Stomach smooth muscle (tissue), 2 donors: ENCODE results near the gene EPHA5.

Source experiments
- H3K27ac ChIP-seq: one replicate; pipeline ENCODE4 v1.7.0; 2013; ENCODE audit warnings: mild to moderate bottlenecking, low read length, inconsistent platforms
- H3K27me3 ChIP-seq, 2 donors: one replicate each; pipeline ENCODE4 v1.7.0; 2013; ENCODE audit warnings: low read length in 2 of 2; ENCODE audit not compliant: insufficient read depth in 2 of 2, control insufficient read depth in 1 of 2
- H3K36me3 ChIP-seq, 2 donors: one replicate each; pipeline ENCODE4 v1.7.0; 2013; ENCODE audit warnings: low read length in 2 of 2; ENCODE audit not compliant: control insufficient read depth in 2 of 2, insufficient read depth in 2 of 2
- H3K4me1 ChIP-seq: one replicate; pipeline ENCODE4 v1.7.0; 2013; ENCODE audit warnings: low read length; ENCODE audit not compliant: control insufficient read depth, insufficient read depth
- H3K4me3 ChIP-seq, 2 donors: one replicate each; pipeline ENCODE4 v1.7.0; 2013; ENCODE audit warnings: low read length in 2 of 2
- H3K9ac ChIP-seq, 2 donors: one replicate each; pipeline ENCODE4 v1.7.0; 2013; ENCODE audit warnings: low read length in 2 of 2, mild to moderate bottlenecking in 1 of 2
- H3K9me3 ChIP-seq, 2 donors: one replicate each; pipeline ENCODE4 v1.7.0; 2013; ENCODE audit warnings: low read length in 2 of 2; ENCODE audit not compliant: control insufficient read depth in 2 of 2
- donor health status: healthy.
- donor health status: Pancreatic carcinoma.

Gene EPHA5

DNA sequence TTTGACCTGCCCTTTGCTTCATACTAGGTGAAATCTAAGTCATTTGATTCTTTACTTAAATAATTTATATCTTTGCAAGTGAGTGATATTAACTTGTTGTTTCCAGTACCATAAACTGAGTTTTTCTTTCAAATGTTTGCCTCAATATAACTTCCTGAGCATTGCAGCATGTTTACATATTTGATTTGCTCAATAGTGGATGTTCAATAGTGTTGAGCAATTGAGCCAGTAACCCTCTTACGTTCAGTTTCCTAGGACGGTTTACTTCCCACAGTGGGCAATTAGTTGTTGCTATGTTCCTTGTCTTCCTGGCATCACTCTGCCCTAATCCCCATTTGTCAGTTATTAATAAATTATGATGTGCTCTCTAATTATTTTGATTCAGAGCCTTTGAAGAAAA lies 278.5 kb downstream of the EPHA5 start:
- H3K9me3 ChIP-seq = peaks cover 0 to 6% of the 10 kb centered on the region in 2 donors
- H3K4me3 ChIP-seq = no peak overlapping the region
- H3K27me3 ChIP-seq = no peaks in the 10 kb centered on the region
- H3K4me1 ChIP-seq = no peaks in the 10 kb centered on the region
- H3K27ac ChIP-seq = no peak overlapping the region
- no peaks in the 10 kb centered on the region for H3K36me3 ChIP-seq
- H3K9ac ChIP-seq = no peak overlapping the region

DNA sequence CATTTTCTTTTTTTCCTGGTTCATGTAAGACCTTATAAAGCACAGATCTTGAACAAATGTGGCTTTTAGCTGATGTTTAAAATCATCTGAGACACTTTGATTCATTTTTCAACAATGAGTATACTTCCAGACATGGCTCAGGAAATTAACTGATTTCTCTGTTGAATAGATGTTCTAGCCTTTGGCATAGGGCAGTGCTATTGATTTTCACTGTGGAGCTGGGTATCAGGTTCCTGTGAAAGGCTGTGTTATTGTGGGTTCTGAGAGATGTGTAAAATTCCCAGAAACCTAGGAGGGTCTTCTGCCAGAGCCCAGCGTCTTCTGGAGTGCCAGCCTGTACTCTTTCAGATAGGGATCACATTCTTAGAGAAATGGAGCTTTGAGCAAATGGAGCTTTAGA lies 278.9 kb downstream of the EPHA5 start:
- Histone ChIP-seq H3K27me3 (no peaks in the 10 kb centered on the region), H3K27ac (no peak overlapping the region), H3K4me1 (no peaks in the 10 kb centered on the region), H3K9ac (no peak overlapping the region), H3K4me3 (no peak overlapping the region), H3K9me3 (peaks cover 0 to 6% of the 10 kb centered on the region in 2 donors), H3K36me3 (no peaks in the 10 kb centered on the region)

DNA sequence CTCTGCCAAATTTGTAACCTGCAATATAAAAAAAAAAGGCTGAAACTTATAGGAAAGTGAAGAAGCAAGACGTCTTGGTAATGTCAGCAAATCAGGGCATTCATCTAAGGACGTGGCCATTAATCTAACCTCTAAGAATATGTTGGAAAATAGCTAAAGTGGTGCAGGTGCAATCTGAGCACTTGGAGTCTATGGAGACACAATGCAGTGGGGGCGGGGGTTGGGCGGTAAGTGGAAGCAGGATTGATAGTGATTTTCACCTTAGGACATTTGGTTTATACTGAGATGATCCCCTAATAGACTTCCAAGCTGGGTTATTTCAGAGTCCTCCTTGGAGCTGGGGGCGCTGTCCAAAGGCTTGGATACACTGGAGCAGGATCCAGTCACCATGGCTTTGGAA lies 283.4 kb downstream of the EPHA5 start:
- Histone ChIP-seq H3K4me1 (no peaks in the 10 kb centered on the region), H3K36me3 (no peaks in the 10 kb centered on the region), H3K9me3 (no peaks in the 10 kb centered on the region), H3K4me3 (no peak overlapping the region), H3K9ac (no peak overlapping the region), H3K27me3 (no peaks in the 10 kb centered on the region), H3K27ac (no peak overlapping the region)

DNA sequence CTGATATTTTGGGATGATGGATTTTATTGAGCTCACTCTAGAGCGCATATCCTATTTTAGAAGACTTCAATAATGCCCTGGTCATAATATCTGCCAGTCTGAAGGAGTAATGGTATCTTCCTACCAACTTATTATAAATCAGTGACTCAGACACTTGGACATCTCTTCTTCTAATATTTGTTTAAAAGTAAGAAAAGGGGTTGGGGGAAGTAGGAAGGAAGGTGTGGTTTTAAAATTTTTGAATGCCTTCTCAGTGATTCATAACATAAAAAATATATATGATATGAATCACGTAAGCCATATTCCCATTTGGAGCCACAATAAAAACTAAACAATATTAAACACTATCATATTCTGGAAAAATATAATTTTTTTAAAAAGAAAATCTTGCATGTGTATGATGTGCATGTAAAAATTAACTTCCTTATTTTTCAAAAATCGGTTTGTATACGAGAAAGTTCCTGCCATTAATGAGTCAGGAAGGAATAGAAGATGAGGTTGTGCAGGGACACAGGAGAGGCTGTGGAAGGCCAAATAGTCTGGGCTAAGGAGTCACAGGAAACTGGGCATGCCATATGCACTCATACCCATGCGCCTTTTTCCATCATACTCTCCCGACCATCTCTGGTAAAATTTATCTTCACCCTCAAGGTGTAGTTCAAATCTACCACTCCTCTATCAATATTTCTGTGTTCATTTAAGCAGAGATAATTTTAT lies 286.5 kb downstream of the EPHA5 start:
- Histone ChIP-seq H3K9me3 (no peaks in the 10 kb centered on the region), H3K4me3 (no peak overlapping the region), H3K36me3 (no peaks in the 10 kb centered on the region), H3K27ac (no peak overlapping the region), H3K27me3 (no peaks in the 10 kb centered on the region), H3K4me1 (no peaks in the 10 kb centered on the region), H3K9ac (no peak overlapping the region)

DNA sequence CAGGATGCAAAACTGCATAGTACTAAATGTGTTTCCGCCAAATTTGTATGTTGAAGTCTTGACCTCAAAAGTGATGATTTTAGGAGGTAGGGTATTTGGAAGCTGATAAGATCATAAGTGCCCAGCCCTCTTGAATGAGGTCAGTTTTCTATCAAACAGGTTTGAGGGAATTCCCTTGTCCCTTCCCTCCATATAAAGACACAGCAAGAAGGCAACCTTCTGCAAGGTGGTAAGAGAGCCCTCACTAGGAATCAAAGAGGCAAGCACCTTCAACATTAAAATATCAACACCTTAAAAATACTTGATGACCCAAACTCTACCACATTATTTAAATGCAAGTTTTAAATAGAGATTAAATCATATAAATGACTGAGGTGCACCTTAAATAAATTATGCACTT lies 288.6 kb downstream of the EPHA5 start:
- no peaks in the 10 kb centered on the region for H3K9me3 ChIP-seq
- no peak overlapping the region for H3K9ac ChIP-seq
- no peaks in the 10 kb centered on the region for H3K4me1 ChIP-seq
- no peaks in the 10 kb centered on the region for H3K27me3 ChIP-seq
- no peak overlapping the region for H3K27ac ChIP-seq
- no peaks in the 10 kb centered on the region for H3K36me3 ChIP-seq
- no peak overlapping the region for H3K4me3 ChIP-seq

DNA sequence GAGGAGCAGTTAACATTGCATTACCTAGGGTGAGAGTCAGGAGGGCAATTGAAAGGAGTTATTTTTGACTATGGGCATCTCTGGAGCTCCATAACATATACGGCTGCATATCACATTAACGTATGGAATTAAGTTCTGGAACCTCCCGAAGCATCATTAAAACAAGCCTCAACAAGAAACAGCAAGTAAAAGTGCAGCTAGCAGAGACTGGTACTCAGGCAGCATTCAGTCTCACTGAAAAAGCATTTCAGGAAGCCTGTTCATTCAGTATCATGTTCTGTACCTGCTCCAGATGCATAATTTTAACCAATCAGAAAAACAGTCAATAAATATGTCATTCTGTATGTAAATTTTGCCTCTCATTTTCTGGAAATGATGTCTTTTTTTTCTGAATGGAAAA lies 299.6 kb downstream of the EPHA5 start:
- Histone ChIP-seq H3K9ac (no peak overlapping the region), H3K4me3 (no peak overlapping the region), H3K27me3 (no peaks in the 10 kb centered on the region), H3K36me3 (no peaks in the 10 kb centered on the region), H3K4me1 (no peaks in the 10 kb centered on the region), H3K27ac (no peak overlapping the region), H3K9me3 (no peaks in the 10 kb centered on the region)

DNA sequence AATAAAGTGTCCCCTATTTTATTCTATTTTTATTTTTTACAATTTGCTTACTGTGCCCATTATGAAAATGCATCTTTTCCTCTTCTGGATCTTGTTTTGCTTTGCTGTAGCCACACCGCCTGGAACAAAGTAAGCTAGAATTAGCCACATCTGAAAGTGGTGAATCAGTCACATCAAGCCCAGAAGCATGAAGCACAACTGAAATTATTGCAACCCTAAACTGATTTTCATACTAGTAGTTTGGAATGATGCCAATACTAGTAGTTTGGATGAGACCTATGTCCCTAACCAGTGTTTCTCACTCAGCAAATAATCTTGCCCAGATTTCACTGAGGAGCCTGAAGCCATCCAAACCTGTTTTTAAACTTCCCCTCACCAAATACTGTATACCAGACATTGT lies 303.0 kb downstream of the EPHA5 start:
- Histone ChIP-seq H3K4me1 (no peaks in the 10 kb centered on the region), H3K36me3 (no peaks in the 10 kb centered on the region), H3K27ac (no peak overlapping the region), H3K27me3 (no peaks in the 10 kb centered on the region), H3K9me3 (no peaks in the 10 kb centered on the region), H3K4me3 (no peak overlapping the region), H3K9ac (no peak overlapping the region)

DNA sequence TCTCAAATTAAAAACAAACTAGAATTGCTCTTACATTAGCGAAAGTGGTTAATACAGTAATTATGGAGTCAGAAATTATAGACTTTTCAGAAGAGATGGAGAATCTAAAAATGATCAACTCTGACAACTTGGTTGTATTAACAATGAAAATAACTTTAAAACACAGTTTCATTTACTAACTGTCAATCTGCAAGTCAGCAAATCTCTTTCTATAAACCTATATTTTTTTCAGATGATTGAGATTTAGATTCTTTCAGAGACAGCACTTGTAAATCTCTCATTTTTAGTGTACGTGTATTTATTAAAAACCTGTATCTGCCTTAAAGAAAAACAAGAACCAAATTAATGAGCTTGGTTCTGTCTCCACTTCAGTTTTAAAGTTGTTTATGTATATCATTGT lies 311.4 kb downstream of the EPHA5 start:
- Histone ChIP-seq H3K9me3 (no peaks in the 10 kb centered on the region), H3K27me3 (no peaks in the 10 kb centered on the region), H3K4me1 (no peaks in the 10 kb centered on the region), H3K27ac (no peak overlapping the region), H3K36me3 (no peaks in the 10 kb centered on the region), H3K4me3 (no peak overlapping the region), H3K9ac (no peak overlapping the region)

DNA sequence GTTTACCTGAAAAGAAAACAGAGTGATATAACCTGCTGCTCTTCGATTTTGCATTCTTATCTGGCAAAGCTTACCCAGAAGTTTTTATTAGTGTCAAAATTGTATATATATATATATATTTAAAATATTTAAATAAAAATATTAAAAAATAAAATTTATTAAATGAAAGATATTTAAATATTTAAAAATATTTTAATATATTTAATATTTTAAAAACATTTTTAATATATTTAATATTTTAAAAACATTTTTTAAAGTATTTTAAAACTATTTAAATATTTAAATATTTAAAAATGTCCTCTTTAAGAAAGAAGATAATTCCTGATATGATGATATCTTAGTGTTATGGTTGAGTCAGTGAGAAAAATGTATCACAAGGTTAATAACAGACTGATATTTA lies 317.2 kb downstream of the EPHA5 start:
- no peaks in the 10 kb centered on the region for H3K9me3 ChIP-seq
- H3K4me1 ChIP-seq = no peaks in the 10 kb centered on the region
- H3K27ac ChIP-seq = no peak overlapping the region
- no peaks in the 10 kb centered on the region for H3K27me3 ChIP-seq
- no peak overlapping the region for H3K9ac ChIP-seq
- no peaks in the 10 kb centered on the region for H3K36me3 ChIP-seq
- H3K4me3 ChIP-seq = no peak overlapping the region

DNA sequence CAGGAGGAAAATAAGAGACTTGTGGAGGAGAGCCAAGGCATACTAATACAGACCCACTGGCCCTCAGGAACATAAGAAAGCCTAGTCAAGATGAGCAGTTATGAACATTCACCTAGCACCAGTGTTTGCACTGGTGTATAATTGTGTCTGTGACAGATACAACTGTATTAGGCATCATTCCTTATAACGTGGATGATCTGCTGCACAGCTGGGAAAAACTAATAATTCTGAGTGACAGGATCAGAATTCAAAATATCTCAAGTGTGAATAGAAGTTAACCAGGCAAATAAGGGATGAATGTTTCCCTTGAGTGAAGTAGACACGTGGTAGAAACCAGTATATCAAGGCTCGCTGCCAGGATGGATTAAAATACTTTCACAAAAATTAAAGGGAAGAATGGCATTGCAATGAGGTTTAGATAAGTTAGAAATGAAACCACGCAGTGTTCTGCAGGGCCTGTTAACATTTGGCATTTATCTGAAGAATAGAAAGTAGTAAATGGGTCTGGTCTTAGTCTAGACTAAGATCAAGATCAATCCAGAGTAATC lies 325.9 kb downstream of the EPHA5 start:
- H3K27me3 ChIP-seq = no peaks in the 10 kb centered on the region
- no peak overlapping the region for H3K9ac ChIP-seq
- H3K4me3 ChIP-seq = no peak overlapping the region
- no peaks in the 10 kb centered on the region for H3K4me1 ChIP-seq
- H3K27ac ChIP-seq = no peak overlapping the region
- H3K9me3 ChIP-seq = no peaks in the 10 kb centered on the region
- no peaks in the 10 kb centered on the region for H3K36me3 ChIP-seq

DNA sequence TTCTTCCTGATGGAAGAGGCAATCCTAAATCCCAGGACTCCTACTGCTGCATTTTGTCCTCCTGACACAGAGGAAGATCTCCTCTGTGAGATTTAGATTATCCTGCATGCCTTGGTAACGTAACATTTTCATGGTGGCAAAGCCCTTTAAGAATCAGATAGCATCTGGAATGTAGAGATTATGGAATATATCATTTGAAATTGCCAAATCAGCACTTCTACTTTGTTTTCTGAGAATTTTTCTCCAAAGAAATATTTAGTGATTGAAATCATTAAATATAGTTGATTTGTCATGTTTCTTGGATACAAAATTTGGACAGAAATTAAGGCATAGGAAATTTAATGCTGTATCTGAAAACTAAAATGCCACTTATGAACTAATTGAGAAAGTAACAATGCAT lies 326.9 kb downstream of the EPHA5 start:
- Histone ChIP-seq H3K4me3 (no peak overlapping the region), H3K27ac (no peak overlapping the region), H3K4me1 (no peaks in the 10 kb centered on the region), H3K27me3 (no peaks in the 10 kb centered on the region), H3K36me3 (no peaks in the 10 kb centered on the region), H3K9me3 (no peaks in the 10 kb centered on the region), H3K9ac (no peak overlapping the region)
